GM03348 (cell line): Measurements from ENCODE around the gene FAM171A1.
A peak's percentile ranks its signal among the peaks of the same experiment; 100 is the strongest.
"Not testable (repeated sequence)": the region's sequence is repeated elsewhere in the genome, so short reads cannot be mapped to it uniquely, and the experiment has no call there.

ENCODE experiments used
- DNase-seq: peaks from one replicate; pipeline ENCODE4 v3.0.0; 2012; ENCODE audit warnings: low spot score

FAM171A1 gene

DNA sequence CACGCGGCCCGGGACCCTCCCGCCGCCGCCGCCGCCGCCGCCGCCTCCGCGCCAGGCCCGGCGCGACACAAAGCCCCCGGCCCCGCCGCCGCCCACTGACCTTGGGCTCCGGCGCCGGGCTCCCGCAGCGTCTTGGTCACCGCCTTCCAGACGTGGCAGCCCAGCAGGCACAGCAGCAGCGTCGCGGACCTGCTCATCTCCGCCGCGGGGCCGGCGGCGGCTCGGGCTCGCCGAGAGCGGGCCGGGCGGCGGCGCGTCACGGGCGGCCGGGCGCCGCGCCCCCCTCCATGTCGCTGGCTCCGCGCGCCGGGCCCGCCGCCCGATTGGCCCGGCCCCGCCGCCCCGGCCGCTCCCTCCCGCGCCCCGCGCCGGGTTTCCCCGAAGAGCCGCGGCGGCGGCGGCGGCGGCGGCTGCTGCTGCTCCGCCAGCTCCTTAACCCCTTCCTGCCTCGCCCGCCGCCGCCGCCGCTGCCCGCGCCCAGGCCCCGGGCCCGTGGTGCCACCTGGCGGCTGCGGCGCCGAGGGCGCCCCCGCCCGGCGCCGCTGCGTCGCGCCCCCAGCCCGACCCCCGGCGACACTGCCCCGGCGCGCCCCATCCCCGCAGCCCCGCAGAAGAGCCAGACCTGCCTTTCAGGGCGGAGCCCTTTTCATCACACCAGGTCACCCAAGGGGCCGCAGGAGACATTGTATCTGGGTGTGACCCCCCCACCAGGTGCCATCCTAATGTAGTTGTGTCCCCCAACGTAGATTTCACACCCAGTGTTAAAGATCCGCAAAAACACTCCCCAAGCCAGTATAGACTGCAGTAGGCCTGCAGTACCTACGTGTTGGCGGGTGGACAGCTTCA lies at the start of gene FAM171A1:
Gene FAM171A1, minus strand, starts transcription at position 434 of the 846 bp plus-strand sequence. Its CDS starts 237 bp downstream, at position 197.
- peak; percentile 93 for DNase-seq

DNA sequence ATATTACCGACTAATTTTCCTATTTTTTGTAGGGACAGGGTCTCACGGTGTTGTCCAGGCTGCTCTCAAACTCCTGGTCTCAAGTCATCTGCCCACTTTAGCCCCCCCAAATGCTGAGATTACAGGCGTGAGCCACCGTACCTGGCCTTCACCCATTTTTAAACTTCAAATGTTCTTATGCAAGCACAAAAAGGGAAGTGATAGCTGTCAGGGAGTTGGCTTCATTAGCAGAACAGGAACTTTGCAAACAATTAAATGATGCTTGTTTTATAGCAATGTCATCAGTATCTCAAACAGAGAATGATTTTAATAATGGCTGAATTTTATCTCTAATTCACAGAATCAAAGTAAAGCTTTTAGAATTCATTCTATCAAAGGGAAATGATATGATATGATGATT lies 49.8 kb upstream of the FAM171A1 start:
- DNase-seq, result no peak

DNA sequence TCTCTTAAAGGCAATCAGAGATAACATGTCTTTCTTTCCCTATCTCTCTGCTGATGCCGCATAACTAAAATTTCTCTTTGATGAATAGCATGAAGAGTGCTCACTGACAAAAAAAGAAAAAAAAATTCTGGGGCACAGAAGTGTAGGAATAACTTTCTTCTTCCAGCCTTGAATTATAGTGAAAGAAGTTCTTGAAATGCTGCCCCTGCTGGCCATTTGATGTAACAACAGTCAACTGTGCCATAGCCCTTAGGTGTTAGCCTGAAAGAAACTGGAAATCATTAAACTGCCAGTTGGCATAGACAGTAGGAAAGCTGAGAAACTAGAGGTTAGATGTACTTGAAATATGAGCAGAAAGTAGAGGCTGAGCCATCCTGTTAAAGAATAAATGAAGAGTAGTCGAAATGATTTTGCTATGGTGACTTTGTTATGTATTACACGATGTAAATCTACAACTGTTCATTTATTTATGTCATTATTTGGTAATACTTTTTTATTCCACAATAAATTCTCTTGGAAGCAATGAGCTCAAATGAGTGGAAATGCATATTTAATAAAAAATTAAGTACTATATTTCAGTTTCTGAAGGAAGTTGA lies 48.3 kb upstream of the FAM171A1 start:
- DNase-seq, result peak; percentile 66

DNA sequence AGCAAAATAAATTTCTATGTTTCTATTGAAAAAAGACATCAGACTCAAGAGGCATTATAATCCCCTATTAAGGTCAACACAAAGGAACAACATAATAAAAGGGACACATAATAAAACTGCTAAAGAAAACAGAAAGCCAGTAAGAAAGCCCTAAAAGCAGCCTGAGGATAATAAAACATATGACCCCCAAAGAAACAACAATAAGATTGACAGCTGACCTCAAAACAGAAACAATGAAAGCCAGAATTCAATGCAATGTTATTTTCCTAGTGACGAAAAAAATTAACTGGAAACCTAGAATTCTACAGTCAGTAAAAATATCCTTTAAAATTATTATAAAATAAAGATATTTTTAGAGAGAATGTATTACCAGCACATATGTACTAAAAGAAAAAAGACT lies 44.9 kb upstream of the FAM171A1 start:
- DNase-seq, result no peak

DNA sequence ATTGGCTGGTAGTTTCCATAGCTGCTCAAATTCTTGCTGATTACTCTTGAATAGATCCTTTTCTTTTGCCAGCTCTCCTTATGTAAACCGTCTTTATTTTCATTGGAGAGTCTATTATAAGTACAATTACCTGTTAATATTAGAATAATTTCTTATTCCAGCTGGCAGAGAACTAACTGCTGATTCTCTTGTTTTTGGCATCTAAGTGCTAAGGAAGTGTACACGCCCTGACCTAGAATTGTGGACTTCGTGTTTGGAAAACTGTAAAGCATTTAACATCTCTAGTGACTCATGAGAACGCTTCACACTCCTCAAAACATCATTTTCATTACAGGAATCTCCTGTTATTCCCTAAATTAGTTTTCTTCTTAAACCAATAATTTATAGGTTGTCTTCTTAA lies 39.9 kb upstream of the FAM171A1 start:
- DNase-seq, result no peak

DNA sequence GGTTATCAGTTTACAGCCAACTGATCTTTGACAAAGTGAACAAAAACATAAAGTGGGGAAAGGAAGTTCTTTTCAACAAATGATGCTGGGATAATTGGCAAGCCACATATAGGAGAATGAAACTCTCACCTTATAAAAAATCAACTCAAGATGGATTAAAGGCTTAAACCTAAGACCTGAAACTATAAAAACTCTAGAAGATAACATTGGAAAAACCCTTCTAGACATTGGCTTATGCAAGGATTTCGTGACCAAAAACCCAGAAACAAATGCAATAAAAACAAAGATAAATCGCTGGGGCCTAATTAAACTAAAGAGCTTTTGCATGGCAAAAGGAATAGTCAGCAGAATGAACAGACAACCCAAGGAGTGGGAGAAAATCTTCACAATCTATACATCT lies 38.3 kb upstream of the FAM171A1 start:
- DNase-seq, result not testable (repeated sequence)

DNA sequence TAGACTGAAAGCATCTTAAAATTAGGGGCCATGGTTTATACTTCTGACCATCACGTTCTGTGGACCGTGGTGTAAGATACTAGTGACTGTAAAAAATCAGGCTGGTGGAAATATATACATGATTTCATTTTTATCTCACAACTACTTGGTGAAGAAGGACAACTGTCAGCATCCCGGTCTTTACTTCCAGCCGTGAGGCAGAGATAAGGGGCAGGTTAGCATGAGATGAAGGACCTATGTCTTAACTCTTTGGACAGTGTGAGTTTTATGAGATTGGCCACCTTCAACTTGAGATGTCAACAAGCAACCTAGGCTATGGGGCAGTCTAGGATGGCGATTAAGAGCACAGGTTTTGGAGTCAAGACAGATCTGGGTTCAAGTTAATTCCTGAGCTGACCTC lies 37.5 kb upstream of the FAM171A1 start:
- no peak for DNase-seq

DNA sequence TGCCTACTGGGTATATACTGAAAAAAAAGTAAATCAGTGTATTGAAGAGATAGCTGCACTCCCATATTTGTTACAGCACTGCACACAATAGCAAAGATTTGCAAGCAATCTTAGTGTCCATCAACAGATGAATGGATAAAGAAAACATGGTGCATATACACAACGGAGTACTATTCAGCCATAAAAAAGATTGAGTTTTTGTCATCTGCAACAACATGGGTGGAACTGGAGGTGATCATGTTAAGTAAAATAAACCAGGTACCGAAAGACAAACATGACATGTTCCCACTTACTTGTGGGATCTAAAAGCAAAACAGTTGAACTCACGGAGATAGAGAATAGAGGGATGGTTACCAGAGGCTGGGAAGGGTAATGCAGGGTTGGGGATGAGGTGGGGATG lies 34.2 kb upstream of the FAM171A1 start:
- DNase-seq, result no peak

DNA sequence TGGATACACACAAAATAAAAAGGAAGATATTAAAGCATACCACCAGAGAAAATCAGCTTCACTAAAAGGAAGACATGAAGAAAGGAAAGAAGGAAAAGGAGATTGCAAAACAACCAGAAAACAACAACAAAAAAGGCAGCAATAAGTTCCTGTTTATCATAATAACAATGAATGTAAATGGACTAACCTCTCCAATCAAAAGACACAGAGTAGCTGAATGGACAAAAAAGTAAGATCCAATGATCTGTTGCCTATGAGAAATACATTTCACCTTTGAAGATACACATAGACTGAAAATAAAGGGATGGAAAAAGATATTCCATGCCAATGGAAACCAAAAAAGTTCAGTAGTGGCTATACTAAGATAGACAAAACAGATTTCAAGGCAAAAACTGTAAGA lies 30.3 kb upstream of the FAM171A1 start:
- no peak for DNase-seq

DNA sequence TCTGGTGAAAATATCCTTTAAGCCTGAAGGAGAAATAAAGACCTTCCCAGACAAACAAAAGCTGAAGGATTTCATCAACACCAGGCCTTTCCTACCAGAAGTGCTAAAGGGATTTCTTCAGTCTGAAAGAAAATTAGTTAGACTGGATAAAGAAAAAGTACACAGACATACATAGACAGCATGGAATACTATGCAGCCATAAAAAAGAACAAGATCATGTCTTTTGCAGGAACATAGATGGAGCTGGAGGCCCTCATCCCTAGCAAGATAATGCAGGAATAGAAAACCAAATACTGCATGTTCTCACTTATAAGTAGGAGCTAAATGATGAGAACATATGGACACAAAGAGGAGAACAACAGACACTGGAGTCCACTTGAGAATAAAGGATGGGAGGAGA lies 29.4 kb upstream of the FAM171A1 start:
- DNase-seq, result not testable (repeated sequence)

DNA sequence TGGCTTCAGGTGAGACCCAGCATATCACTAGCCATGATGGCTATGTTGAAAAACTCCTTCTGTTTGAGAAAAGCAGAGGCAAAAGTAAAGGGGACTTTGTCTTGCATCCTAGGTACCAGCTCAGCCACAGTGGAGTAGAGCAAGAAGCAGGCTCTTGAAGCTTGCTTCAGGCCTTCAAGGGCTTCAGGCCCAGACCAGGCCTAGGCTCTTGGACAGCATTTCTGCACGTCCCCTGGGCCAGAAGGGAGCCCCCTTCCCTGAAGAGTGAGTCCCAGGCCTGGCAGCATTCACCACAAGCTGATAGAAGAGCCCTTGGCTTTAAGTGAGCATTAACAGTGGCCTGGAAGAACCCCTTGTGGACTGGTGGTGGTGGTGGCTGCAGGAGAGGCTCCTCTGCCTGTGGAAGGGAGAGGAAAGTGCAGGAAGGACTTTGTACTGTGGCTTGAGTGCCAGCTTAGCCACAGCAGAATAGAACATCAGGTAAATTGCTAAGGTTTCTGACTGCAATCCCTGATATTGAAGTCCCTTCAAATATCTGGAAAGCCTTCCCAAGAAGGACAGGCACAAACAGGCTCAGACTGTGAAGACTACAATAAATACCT lies 28.1 kb upstream of the FAM171A1 start:
- DNase-seq, result no peak

DNA sequence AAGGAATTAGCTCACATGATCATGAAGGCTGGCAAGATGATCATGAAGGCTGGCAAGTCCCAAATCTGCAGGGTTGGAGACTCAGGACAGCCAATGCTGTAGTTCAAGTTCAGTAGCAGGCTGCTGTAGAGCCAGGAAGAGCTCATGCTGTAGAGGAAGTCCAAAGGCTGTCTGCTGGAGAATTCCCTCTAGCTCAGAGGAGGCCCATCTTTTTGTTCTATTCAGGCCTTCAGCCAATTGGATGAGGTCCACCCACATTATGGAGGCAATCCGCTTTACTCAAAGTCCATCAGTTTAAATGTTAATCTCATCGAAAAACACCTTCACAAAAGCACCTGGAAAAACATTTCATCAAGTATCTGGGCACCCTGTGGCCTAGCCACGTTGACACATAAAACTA lies 24.8 kb upstream of the FAM171A1 start:
- no peak for DNase-seq

DNA sequence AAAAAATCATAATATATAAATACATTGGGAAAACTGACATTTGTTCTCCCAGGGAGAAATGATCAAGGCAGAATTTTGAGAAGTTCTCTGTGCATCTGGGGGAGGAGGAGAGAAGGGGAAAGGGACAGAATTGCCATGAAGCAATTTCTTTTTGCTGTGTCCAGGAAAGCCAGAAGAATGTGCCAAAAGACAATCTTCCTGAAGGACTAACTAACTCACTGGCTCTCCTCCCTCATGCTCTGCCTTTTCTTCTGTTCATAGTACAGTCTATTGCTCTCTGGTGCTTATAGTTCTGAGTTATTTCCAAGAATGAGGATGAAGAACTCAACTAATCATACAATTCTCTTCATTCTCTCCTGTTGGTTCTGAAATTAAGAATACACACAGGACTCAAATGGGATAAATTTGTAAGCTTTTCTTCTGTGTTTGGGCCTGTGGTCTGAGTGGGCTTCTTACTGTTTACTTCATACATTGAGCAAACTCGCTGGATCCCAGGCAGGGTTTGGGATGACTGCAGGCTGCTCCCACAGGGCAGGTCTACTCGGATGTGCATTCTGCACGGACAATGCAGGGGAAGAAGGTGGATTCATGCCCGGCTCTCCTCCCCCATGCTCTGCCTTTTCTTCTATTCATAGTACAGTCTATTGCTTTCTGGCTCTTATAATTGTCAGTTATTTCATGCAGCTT lies 22.2 kb upstream of the FAM171A1 start:
- DNase-seq, result no peak

DNA sequence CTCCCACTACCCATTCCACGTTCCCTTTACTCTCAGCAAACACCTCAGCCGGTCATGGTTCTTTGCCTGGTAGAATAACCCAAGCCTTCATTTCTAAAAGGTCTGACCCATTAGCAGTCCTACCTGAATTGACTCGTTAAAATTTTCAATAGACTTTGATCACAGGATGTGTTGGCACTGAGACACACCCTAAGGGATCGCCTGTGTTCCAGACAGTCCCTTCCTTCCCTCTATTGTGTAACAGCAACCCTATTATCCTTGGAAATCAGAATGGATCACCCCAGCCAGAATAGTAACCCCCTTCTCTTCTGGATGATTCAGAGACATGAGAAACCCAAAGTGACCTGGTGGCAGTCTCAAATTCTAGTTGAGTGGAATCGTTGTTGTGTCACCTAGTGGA lies 20.4 kb upstream of the FAM171A1 start:
- DNase-seq, result no peak

DNA sequence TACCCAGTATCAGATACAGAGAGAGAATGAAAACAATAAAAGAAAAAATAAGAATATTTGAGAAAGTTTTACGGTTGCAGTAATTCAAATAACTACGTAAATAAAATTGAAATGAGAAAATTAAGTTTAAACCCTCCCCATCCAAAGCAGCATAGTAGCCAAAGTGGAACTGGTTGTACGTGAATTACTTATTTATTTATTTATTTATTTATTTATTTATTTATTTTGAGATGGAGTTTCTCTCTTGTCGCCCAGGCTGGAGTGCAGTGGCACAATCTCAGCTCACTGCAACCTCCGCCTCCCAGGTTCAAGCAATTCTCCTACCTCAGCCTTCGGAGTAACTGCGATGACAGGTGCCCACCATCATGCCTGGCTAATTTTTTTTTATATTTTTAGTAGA lies 17.1 kb upstream of the FAM171A1 start:
- DNase-seq, result not testable (repeated sequence)

DNA sequence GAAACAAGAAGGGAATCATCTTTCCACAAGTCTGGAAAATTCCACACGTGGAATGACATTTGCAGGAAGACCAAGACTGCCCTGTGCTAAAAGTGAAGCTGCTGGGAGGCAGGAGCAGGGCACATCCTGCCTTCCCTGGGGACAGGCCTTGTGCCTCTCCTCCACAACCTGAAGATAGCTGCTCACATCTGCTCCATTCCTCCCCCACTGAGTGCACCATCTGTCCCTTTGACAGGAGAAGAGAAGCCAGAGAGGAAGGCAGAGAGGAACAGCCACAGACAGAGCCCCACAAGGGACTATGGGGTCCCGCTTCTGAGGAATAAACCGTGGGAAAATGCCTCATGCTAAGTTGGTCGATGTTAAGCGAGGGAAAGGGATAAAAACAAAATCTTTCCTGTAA lies 15.9 kb upstream of the FAM171A1 start:
- DNase-seq, result no peak

DNA sequence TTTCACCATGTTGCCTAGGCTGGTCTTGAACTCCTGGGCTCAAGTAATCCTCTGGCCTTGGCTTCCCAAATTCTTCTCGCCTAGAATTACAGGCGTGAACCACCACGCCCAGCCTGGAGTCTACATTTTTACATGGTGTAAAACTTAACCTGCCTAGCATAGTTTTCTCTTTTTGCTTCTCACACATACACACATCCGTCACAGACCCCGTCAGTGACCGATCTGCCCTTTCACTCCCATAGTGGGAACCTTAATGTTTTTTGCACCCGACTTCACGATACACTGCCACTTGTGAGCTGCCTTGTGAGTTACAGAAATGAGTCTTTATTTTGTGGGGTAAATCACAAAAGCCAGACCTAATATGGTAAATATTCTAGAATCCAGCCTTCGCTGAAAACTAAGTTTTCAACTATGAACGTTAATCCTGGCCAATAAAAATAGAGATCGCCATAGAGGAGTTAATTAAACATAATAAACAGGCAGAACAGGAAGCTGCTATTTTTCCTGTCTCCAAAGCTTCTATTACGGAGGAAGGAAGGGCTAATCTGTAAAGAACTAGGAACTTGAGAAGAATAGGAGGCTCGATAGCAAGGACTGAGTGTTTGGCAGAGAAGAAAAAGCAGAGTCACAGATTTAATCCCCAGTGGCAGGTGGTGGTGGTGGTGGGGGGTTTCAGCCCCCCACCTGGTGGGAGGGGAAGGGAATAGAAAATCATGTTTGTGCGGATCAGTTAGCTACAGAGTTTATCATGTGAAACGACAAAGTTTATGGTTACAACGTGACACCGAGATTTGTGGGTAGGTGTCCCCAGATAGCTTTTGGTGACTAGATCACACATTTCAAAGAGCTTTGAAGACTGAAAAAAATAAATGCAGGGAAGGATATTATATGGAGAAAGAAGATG lies 14.7 kb upstream of the FAM171A1 start:
- DNase-seq, result no peak

DNA sequence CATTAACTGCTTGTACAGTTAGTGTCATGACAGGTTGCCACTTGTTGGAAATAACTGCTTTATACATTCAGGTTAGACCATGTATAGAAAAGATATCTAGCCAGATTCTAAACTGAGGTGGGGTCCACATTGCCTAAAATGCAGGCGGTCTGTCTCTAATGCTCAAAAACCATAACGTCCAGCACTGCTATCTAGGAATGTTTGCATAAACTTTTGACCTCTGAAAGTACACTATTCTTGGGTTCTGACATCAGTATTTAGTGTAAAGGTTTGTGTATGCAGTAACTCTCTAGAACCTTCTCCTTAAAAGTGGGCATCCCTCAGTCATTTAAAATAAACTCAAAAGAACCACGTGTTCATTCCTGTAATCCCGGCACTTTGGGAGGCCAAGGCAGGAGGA lies 10.3 kb upstream of the FAM171A1 start:
- no peak for DNase-seq

DNA sequence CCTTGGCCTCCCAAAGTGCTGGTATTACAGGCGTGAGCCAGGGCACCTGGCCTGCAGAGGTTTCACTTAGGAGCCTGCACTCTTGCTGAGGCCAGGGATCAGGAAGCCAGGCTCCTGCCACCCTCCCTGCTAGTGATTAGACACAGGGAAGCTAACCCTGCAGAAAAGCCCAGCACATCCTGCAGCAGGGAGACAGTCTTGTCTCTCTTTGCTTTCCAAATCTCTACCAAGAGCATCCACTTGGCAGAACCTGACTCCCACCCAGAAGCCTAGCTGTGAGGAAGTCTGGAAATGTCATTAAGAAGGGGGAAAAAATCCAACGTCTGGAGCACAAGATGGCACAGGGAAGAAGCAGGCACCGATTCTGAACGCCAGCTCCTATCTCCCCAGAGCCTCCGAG lies 8.0 kb upstream of the FAM171A1 start:
- no peak for DNase-seq

DNA sequence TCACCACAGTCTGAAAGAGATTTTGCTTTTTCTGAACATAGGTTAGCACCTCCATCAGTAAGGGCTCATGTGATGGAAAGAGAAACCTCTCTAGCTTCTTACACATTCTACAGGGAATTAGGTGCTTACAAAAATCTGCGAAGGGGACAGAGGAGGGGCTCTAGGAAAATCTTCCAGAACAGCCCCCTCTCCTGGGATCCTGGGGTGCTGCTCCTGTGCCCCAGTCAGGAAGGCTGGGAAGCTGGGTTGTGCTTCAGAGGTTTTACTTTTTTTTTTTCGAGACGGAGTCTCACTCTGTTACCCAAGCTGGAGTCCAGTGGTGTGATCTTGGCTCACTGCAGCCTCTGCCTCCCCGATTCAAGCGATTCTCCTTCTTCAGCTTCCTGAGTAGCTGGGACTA lies 7.5 kb upstream of the FAM171A1 start:
- DNase-seq, result no peak

DNA sequence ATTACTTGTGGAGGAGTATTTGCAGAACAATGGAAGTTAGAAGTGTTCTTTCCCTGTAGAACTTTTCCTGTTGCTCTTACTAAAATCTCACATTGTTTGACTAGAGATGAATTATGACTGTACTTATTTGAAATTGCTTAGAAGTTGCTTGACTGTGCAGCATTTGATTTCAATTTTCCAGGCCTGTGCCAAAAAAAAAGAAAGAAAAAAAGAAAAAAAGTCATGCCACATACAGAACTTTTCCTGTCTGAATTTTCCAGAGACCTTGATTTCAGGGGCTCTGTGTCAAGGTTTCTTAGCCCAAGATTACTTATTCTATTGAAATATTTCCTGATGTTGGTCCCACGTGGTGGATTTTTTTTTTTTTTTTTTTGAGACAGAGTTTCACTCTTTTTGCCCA lies 3.5 kb upstream of the FAM171A1 start:
- DNase-seq, result no peak

DNA sequence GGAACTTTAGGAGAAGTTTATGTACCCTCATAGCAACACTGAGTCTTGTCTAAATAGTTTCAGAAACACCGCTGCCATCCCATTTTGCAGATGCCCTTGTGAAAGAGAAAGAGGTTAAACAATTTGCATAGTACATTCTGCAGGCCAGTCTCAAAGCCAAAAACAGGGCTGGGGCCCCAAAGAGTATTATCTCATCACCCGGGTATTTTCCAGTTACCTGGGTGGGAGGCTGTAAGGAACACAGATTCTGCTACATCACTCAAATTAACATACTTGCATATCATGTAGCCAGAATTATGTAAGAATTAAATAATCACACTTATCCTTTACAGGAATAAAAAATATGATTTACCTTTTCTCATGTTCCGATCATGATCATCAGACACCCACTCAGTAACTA lies 3.1 kb upstream of the FAM171A1 start:
- no peak for DNase-seq
